Hepatocyte (in vitro differentiated cells): ENCODE data around the gene RBM6.

Source experiments
- CTCF ChIP-seq: fragments of 200-600 bp; sonication (generic); IDR thresholded peaks from 2 replicates; pipeline ENCODE4 v1.5.1; 2016; ENCODE audit warnings: antibody characterized with exemption, mild to moderate bottlenecking; ENCODE audit not compliant: poor library complexity
- EZH2 ChIP-seq: fragments of 200-600 bp; sonication (generic); IDR thresholded peaks from 2 replicates; pipeline ENCODE4 v1.6.1; 2016; ENCODE audit warnings: antibody characterized with exemption, mild to moderate bottlenecking, borderline replicate concordance
- EZH2phosphoT487 ChIP-seq: fragments of 200-600 bp; sonication (generic); IDR thresholded peaks from one replicate; pipeline ENCODE4 v1.6.1; 2018; ENCODE audit warnings: antibody characterized with exemption, mild to moderate bottlenecking, low read depth, moderate library complexity; ENCODE audit not compliant: unreplicated experiment, severe bottlenecking

- TF ChIP-seq CTCF, result no peak
- no peak for TF ChIP-seq EZH2phosphoT487
- TF ChIP-seq EZH2, result no peak
Observed at GRCh38 chr3:49928481-49929017, 11.4 kb upstream of the RBM6 start.
